ENCODE measurements around the gene CAMK4.
"Not testable (repeated sequence)": the region's sequence is repeated elsewhere in the genome, so short reads cannot be mapped to it uniquely, and the experiment has no call there.

The CAMK4 gene

GRCh38 chr5:111309384-111309783, 85.2 kb downstream of the CAMK4 start:
- no peak for DNase-seq (ENCODE audit: low read depth in 1 of 2, low spot score in 1 of 2)

- DNase-seq (ENCODE audit: low read depth in 1 of 2, low spot score in 1 of 2), result no peak
Measured at GRCh38 chr5:111310711-111311620, 86.8 kb downstream of the CAMK4 start.

GRCh38 chr5:111311666-111312065, 87.5 kb downstream of the CAMK4 start:
- DNase-seq (ENCODE audit: low read depth in 1 of 2, low spot score in 1 of 2), result no peak

DNA sequence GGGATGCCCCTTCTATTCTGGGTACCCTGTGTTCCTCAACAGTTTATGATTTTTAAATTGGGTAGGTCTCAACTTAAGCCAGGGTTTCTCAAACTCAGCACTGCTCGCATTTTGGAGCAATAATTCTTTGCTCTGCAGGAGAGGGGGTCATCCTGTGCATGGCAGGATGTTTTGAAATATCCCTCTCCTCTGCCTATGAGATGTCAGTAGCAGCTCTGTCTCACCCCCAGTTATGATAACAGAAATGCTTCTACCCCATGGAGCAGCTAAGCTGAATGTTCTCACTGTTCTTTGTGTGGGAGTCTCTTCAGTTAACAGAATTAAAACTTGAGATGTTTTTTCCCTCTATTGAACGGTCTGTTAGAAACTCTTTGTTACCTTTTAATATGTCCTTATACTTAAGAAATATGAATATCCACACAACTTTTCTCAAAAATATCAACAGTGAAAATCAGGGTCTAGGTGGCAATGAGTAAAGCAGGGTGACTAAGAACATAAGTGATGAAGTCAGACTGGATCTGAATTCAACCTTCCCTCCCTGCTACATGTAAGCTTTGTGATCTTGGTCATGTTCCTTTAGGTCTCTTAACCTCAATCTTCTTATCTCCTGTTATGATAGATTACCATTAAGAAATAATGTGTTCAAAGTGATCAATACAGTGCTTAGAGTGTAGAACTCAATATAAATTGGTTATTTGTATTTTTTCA, 89.0 kb downstream of the CAMK4 start:
- no peak for DNase-seq (ENCODE audit: low read depth in 1 of 2, low spot score in 1 of 2)

DNA sequence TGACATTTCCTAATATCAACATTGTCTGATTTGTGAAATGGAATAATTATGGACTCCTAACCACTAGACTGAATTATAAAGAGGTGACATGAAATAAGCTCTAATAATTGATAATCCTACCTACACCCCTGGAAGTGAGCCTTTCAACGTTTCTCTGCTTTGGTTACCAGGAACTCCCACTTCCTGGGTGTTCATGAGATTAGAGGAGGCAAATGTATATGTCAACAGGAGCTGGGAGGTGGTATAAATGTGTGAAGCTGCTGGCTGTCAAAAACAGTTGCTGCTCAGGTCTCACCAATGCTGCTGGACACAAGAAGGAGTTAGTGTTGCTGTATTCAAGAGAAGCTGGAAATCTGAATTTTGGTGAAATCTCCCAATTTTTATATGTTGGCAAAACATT, 96.8 kb downstream of the CAMK4 start:
- DNase-seq (ENCODE audit: low read depth in 1 of 2, low spot score in 1 of 2), result no peak

DNA sequence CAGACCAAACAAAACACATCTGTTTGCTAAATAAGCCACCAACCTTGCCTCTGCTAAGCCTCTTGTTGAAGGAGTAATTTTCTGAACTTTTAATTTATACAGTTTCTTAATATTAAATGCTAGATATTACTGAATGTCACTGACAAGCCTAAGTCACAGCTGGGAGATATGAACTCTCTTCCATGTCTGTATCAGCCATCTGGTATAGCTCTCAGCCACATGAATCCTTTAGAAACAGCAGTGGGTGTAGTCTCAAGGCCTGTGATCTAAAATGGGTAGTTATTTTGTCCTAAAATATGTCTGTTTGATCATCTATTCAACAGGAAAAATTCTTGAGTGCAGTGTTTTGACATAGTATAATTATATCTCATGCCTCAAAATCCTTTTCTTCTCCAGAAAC, 97.2 kb downstream of the CAMK4 start:
- no peak for DNase-seq (ENCODE audit: low read depth in 1 of 2, low spot score in 1 of 2)

- DNase-seq (ENCODE audit: low read depth in 1 of 2, low spot score in 1 of 2), result no peak
Measured at GRCh38 chr5:111326551-111326950, 102.4 kb downstream of the CAMK4 start.

GRCh38 chr5:111337133-111337532, 112.9 kb downstream of the CAMK4 start:
- DNase-seq (ENCODE audit: low read depth in 1 of 2, low spot score in 1 of 2), result no peak

DNA sequence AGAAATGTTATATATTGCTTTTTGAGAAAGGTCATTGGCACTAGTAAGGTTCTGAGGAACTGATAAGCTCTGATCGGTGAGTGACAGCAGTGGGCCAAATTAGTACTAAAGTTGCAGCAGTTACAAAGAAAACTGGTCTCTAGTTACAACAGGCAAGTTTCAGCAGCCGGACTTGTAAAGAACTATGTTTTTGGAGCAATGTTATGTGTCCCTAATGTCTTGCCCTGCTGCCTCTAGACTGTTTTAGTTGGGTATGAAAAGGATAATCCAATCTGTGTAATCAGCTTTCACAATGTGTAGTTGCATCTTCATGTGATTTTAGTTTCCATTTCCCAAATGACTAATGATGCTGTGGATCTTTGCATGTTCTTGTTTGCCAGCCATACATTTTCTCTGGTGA, 113.5 kb downstream of the CAMK4 start:
- no peak for DNase-seq (ENCODE audit: low read depth in 1 of 2, low spot score in 1 of 2)

GRCh38 chr5:111345731-111346130, 121.5 kb downstream of the CAMK4 start:
- no peak for DNase-seq (ENCODE audit: low read depth in 1 of 2, low spot score in 1 of 2)

DNA sequence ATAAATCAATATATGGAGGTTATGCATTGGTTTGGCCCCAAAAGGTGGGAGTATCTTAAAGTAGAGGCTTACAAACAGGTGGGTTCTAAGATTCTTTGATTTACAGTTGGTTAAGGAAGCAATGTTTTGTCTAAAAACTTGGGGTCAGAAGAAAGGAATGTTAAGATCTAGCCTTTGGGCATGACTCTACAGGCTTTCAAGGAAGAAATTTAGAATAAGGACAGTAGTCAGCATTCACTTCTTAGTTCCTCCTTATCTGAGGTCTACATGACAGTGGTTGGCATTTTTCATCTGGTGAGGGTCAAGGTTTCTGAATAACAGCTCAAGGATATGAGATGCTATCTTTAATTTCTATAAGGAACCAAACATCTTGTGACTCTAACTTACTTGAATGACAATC, 122.8 kb downstream of the CAMK4 start:
- DNase-seq (ENCODE audit: low read depth in 1 of 2, low spot score in 1 of 2), result no peak

DNA sequence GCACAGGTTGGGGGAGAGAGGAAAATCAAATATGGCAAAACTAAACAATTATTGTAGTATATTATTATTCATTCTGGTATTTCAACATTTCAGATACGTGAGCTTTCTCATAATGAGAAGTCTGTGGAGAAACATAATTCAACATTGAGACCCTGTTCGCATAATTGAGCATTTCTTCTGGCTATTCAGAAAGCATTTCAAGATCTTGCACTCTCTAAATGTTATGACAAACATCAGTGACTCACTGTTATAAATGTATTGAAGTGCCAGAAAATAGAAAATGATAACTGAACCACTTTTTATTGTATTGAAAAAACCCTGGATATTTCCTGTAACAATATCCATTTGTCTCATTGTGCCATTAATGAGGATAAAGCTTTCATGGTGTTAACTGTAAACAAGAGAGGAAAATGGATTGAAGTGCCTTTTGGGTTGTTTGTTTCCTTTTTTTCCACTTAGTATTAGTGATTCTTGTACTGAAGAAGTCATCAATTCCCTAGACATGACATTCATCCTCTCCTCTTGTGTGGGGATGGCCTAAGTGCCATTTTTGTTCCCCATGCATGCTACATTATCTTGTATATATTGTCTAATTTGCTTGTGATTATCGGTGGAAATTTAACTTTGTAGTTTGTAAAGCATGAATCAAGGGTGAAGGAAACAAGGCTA, 124.6 kb downstream of the CAMK4 start:
- DNase-seq (ENCODE audit: low read depth in 1 of 2, low spot score in 1 of 2), result no peak

DNA sequence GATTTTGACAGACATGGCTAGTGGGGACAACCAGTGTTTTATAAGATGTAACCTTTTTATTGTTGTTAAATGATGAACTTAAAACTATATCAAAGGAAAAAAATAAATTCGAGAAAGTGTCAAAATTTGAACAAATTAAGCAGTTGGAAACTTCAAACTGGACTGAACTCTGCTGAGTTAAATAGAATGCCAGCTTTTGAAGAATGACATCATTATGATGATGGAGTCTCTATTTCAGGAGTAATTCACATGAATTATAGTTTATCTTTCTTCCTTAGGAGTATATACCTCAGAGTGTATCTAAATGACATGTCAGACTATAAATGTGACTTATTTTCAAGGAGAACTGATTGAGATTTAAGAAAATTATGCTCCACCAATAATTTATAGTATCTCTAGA, 125.2 kb downstream of the CAMK4 start:
- no peak for DNase-seq (ENCODE audit: low read depth in 1 of 2, low spot score in 1 of 2)

DNA sequence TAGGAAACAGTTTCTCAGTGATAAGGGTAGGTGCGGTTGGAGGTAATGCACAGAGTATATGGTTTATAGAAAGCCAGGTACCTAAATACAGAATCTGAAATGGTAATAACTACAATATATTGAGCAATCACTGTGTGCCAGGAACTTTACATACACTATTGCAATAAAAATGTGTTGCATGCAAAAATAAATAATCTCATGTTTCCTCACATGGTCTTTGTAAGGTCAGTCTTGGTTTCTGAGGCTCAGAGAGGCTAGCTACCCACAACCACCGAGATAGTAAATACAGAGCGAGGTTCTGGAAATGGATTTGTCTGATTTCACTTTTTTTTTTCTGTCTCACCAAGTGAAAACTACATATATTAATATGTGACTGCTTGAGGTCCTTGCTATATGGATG, 128.9 kb downstream of the CAMK4 start:
- no peak for DNase-seq (ENCODE audit: low read depth in 1 of 2, low spot score in 1 of 2)

GRCh38 chr5:111358726-111359125, 134.5 kb downstream of the CAMK4 start:
- DNase-seq (ENCODE audit: low read depth in 1 of 2, low spot score in 1 of 2), result not testable (repeated sequence)

DNA sequence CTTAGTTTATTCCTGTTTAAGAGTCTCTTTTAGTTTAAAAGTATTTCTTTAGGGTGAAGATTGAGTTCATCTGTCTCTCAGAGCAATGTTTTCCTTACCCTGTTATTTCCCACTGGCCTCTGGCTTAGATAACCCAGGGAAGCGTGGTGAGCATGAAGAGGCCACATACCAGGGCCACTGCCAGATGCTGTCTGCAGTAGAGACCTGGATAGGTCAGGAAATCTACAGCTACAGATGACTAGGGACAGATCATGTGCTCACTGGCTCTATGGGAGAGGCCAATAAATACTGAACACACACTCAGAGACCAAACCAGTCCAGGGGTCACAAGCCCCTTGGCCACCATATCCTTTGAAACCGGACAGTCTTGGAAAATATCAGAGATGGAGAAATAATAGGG, 136.0 kb downstream of the CAMK4 start:
- DNase-seq (ENCODE audit: low read depth in 1 of 2, low spot score in 1 of 2), result no peak

- DNase-seq (ENCODE audit: low read depth in 1 of 2, low spot score in 1 of 2), result no peak
Measured at GRCh38 chr5:111364992-111365391, 140.8 kb downstream of the CAMK4 start.

GRCh38 chr5:111366388-111366787, 142.2 kb downstream of the CAMK4 start:
- DNase-seq (ENCODE audit: low read depth in 1 of 2, low spot score in 1 of 2), result no peak

- no peak for DNase-seq (ENCODE audit: low read depth in 1 of 2, low spot score in 1 of 2)
Measured at GRCh38 chr5:111367115-111367514, 142.9 kb downstream of the CAMK4 start.

DNA sequence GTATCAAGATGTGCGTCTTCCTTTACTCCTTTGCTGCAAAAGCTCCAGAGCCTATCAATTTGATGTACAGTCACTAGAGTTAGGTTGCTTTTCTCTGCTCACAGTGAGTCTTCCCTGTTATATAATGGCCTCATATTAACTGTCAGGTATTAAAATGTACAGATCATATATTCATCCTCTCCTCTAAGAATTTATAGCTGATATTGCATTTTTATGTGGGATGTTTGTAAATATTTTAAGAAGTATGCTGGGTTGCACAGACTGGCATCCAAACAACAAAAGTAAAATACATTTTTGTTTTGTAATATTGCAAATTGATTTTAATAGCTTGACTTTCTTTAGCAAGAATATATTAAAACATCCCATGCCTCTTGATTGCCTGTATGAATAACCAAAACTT, 148.6 kb downstream of the CAMK4 start:
- no peak for DNase-seq (ENCODE audit: low read depth in 1 of 2, low spot score in 1 of 2)

DNA sequence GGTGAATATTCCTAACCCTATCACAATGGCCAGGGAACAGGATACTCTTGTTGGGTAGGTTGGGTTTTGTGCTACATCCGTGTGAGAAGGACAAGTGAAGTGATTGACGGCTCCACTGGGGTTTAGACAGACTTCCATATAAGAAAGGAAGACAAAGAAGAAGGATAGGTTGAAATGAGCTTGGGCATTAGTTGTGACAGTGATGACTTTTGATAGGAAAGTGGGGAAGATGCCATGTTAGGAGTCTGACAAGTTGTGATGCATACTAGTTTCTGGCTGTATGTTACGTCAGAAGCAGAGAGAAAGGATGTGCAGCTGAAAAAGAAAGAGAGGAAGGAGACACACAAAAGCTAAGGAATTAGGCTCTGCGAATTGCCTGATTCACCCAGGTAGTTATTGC, 150.2 kb downstream of the CAMK4 start:
- DNase-seq (ENCODE audit: low read depth in 1 of 2, low spot score in 1 of 2), result no peak

GRCh38 chr5:111375645-111376044, 151.5 kb downstream of the CAMK4 start:
- no peak for DNase-seq (ENCODE audit: low read depth in 1 of 2, low spot score in 1 of 2)

All from stimulated activated CD4-positive, alpha-beta T cell treated with anti-CD3 and anti-CD28 coated beads, Interleukin-15, amount 100 ng/mL, for 1 hour (primary cell).